GM19468 (cell line): Measurements from ENCODE around the gene A3GALT2.
"Not testable (repeated sequence)": the region's sequence is repeated elsewhere in the genome, so short reads cannot be mapped to it uniquely, and the experiment has no call there.

Experiments
- ATAC-seq: cut with Tn5 transposase; IDR thresholded peaks from one replicate; pipeline ENCODE4 v1.9.1; 2021; ENCODE audit warnings: mild to moderate bottlenecking, moderate library complexity, moderate number of reproducible peaks; ENCODE audit not compliant: unreplicated experiment; ENCODE audit errors: extremely low read depth

The A3GALT2 gene

GRCh38 chr1:33317946-33318345 lies 3.0 kb downstream of the A3GALT2 start:
- no peak for ATAC-seq

GRCh38 chr1:33317354-33317753 lies 3.5 kb downstream of the A3GALT2 start:
- no peak for ATAC-seq

DNA sequence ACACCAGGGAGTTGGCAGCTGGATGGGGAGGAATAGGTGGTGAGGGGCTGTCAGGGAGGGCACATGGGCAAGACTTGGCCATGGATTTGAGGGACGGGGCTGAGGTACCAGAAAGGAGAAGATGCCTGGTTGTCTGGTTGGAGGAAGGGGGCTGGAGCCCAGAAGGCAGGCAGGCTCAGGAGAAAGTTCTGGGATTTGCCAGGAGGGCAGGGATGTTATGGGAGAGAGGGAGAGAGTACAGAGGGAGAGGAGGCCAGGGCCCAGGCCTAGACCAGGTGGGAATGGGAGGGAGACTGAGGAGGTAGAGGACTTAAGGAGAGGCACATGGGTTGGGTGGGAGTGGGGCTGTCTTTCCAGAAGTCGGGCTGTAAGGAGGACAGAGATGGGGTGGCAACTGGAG lies 4.3 kb downstream of the A3GALT2 start:
- no peak for ATAC-seq

DNA sequence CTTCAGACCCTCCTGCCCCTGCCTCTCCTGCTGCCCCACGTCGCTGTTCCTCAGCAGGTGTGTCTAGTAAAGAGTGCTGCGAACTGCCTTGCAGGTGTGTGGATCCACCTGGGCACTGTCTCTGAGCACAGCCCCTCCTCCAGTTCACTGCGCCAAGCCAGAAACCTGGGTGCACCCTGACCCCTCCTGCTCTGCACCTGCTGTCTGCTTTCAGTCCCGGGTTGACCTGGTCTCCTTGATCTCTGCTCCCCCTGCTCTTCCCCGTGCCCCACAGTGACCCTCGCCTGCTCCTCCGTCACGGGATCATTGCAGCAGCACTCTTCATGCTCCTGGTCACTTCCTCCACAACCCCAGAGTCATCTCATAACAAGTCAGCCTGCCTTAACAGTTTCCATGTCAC lies 6.5 kb downstream of the A3GALT2 start:
- no peak for ATAC-seq

DNA sequence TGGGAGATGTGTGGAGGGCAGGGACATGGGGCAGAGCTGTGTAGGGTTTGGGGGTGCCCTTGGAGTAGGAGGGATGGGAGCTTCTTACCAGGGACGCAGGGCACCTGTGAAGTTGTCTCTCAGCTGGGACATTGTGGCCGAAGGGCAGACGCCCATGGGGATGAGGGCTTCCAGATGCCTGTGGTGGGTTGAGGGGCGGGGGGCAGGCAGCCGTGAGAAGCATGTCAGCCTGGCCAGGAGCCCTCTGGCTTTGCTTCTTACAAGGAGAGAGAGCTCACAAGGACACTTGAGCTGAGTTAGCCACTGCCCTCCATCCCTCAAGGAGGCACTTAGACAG lies 8.5 kb downstream of the A3GALT2 start:
- no peak for ATAC-seq

DNA sequence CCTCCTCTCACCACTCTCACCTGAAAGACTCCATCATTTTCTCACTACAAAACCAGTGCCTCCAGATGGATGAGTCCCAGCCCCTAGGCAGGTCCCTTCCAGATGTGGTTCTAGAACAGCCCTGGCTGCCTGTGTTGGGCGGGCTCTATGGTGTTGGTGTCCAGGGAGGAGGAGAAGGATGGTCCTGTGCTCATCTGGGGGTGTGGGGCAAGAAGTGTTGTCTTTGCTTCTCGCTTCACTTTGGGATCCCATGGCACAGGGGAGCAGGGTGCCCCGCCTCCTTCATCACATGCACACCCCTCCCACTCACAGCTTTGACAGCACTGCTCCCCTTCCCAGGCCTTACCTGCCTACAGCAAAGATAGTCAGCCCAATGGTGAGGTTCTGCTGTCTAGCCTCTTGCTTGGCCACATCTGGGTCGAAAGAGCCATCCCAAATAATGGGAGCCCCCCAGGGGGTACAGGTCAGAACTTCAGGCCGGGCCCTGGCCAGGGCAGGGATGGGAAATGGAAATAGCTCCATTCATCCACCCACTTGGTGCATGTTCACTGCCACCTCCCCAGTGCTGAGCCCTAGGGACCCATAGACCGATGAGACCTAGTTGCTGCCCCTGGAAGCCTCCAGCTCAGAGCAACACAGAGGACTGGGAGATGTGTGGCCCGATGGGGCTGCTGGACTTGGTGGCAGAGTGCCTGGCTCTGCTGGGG lies 9.0 kb downstream of the A3GALT2 start:
- ATAC-seq = no peak

- no peak for ATAC-seq
These were observed 10.2 kb downstream of the A3GALT2 start for GRCh38 chr1:33310702-33311101.

- ATAC-seq = not testable (repeated sequence)
These were observed 11.5 kb downstream of the A3GALT2 start for GRCh38 chr1:33309351-33309750.

GRCh38 chr1:33307494-33307864 lies 13.4 kb downstream of the A3GALT2 start:
- no peak for ATAC-seq

- no peak for ATAC-seq
These were observed 14.0 kb downstream of the A3GALT2 start for GRCh38 chr1:33306653-33307493.

- ATAC-seq = no peak
These were observed 14.9 kb downstream of the A3GALT2 start for GRCh38 chr1:33305816-33306652.

GRCh38 chr1:33305016-33305415 lies 15.9 kb downstream of the A3GALT2 start:
- ATAC-seq = no peak

- ATAC-seq = no peak
These were observed 18.6 kb downstream of the A3GALT2 start for GRCh38 chr1:33302325-33302724.

DNA sequence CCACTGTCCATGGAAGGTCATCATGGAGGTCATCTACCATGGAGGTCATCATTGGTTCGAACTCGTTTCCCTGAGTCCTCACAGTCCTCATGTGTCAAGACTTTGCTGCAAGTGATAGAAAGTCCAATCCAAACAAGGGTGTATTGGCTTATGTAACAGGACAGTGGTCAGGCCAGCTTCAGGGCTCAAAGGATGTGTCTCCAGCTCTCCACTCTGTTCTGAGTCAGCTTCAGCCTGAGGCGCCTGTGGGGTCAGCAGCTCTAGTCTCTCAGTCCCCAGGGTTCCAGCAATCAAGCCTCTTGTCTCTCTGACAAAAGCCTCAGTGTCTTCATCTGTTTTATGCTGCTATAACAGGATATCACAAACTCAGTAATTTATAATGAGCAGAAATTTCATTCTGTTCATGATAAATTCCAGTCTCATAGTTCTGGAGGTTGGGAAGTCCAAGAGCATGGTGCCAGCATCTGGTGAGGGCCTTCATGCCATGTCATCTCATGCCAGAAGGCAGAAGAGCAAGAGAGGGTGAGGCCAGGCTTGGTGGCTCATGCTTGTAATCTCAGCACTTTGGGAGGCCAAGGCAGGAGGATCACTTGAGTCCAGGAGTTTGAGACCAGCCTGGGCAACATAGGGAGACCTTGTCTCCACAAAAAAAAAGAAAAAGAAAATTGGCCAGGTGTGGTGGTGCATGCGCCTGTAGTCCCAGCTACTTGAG lies 19.5 kb downstream of the A3GALT2 start:
- no peak for ATAC-seq

DNA sequence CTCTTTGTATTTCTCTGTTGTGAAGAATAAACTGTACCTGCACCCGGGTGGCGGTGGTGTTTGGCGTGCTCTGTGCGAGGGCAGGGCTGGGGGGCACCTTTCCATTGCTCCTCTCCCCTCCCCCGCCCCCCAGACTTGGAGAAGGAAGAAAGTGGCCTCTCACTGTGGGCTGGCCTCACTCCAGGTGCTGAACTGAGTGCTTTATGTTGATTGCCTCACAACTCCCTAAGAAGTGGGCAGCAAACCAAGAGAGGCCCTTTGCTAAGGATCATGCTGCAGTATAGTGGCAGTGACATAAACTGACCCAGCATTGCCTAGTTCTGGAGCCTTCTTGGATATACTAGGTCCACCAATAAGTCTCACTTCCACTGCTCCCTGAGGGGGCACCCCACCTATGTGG lies 20.2 kb downstream of the A3GALT2 start:
- ATAC-seq = no peak

DNA sequence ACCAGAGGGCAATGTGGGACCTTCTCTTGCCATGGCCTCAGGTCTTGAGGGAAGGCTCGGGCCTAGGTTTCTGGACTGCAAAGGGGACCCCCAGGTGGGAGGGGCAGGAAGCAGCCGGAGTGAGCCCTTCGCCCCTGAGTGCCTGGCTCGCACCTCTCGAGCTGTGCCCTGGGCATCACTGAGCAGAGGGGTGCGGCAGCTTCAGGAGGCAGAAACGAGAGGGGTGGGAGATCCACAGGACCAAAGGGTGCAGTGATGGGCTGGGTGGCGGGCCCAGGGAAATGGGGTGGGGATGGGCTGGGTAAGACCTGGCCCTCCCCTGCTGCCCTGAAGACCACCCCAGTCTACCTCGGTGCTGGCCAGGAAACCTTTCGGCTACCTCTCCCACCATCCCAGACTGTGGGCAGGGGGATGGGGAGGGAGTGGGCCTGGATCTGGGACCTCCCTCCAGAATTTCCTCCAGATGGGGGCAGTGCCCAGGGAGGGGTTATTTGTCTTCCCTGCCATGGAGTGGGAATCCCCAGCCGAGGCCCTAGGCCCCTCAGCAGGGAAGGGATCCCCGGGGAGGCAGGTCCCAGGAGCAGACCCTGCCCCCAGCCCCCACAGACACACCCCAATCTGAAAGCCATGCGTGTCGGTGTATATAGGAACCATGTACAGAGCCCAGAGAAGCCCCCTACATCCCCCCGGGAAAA lies 21.3 kb downstream of the A3GALT2 start:
- no peak for ATAC-seq

DNA sequence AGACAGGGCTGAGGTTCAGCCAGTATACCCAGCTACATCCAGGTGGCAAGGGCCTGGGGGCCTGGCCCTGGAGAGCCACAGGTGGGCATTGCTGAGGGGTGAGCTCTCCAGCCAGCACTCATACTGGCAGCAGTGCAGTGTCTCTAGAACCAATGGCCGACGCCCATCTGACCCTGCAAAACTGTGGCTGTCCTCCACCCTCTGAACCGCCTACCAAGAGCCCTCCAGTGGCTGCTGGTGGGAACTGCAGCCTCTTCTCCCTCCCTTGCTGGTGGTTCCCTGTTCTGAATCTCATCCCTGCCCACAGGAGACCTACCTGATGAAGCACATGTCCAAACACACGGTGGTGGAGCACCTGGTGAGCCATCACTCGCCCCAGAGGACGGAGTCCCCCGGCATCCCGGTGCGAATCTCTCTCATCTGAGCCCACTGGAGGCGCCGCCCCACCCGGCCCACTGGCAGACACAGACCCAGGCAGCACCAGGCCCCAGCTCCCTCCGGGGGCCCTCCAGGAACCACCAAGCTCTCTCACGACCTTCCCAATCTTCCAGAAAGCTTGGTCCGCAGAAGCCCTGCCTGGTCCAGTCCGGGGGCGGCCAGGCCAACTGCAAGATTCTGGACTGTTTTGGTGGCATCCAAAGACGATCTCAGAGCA lies 22.1 kb downstream of the A3GALT2 start:
- ATAC-seq = no peak

- no peak for ATAC-seq
These were observed 22.8 kb downstream of the A3GALT2 start for GRCh38 chr1:33297911-33298622.

DNA sequence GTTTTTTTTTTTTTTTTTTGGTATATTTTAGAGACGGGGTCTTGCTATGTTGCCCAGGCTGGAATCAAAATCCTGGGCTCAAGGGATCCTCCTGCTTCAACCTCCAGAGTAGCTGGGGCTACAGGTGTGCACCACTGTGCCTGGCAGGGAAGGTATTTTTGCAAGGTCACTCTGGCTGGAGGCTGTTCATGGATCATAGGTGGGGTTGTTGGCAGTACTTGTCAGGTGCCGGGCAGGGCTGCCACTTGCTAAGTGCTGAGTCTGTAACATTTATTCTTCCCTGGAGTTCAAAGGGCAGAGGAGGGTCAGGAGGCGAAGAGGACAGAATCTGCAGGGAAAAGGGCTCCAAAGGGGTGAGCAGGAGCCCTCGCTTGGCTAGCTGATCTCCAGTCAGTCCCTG lies 24.1 kb downstream of the A3GALT2 start:
- no peak for ATAC-seq
